Thymus (tissue), 11 donors: ENCODE results near the gene CEP135. TPM values are rescaled to one million over a fixed set of nuclear protein-coding genes. Genes with fewer than 3 reads are reported as not detected.

Experiments used
- DNase-seq, 9 donors: peaks; one replicate each; pipeline ENCODE4 v3.0.0-alpha.2; 2013; ENCODE audit warnings: low spot score in 9 of 9, low read depth in 6 of 9, missing footprints in 1 of 9
- H3K27ac ChIP-seq, 2 donors: one replicate each; pipeline ENCODE4 v1.5.1; 2013; ENCODE audit warnings: control low read depth in 1 of 2, low read depth in 1 of 2, low read length in 1 of 2, mild to moderate bottlenecking in 1 of 2, moderate library complexity in 1 of 2
- H3K27me3 ChIP-seq, 2 donors: one replicate each; pipeline ENCODE4 v1.5.1; 2013; ENCODE audit warnings: low read length in 1 of 2; ENCODE audit not compliant: control insufficient read depth in 2 of 2, insufficient read depth in 1 of 2
- H3K36me3 ChIP-seq, 2 donors: one replicate each; pipeline ENCODE4 v1.5.1; 2013; ENCODE audit warnings: low read length in 1 of 2, mild to moderate bottlenecking in 1 of 2, moderate library complexity in 1 of 2; ENCODE audit not compliant: control insufficient read depth in 2 of 2, insufficient read depth in 2 of 2
- H3K4me1 ChIP-seq, 2 donors: one replicate each; pipeline ENCODE4 v1.5.1; 2013; ENCODE audit warnings: low read length in 2 of 2; ENCODE audit not compliant: control insufficient read depth in 2 of 2, insufficient read depth in 2 of 2
- H3K4me3 ChIP-seq, 2 donors: one replicate each; pipeline ENCODE4 v1.5.1; 2013; ENCODE audit warnings: low read length in 2 of 2, control low read depth in 1 of 2, mild to moderate bottlenecking in 1 of 2
- H3K9me3 ChIP-seq, 2 donors: one replicate each; pipeline ENCODE4 v1.5.1; 2013; ENCODE audit warnings: low read length in 1 of 2, mild to moderate bottlenecking in 1 of 2; ENCODE audit not compliant: control insufficient read depth in 2 of 2, insufficient read depth in 1 of 2
- WGBS: extraction: QIAGEN DNeasy Blood & Tissue Kit; methylation state at CpG from one replicate; pipeline ENCODE4 v1.1.7; 2013; 5-methylcytosine and 5-hydroxymethylcytosine counted together
- polyA plus RNA-seq: library from polyadenylated mRNA; stranded (reverse); fragments of 200-250 nt; gene quantifications from one replicate; pipeline ENCODE4 v1.2.3, GENCODE V29; 2013
- total RNA-seq: library from RNA; stranded (reverse); fragments of 120-200 nt; gene quantifications from one replicate; pipeline ENCODE4 v1.2.4, GENCODE V29; 2013
- donor health status: healthy.

The CEP135 gene
- total and polyA plus RNA-seq, 2 donors = 7.8 to 14.3 TPM

- DNase-seq = no peak
- H3K4me1 ChIP-seq = peaks cover 4 to 9% of the 10 kb centered on the region in 2 donors
- peaks cover 0 to 18% of the 10 kb centered on the region in 2 donors for H3K27me3 ChIP-seq
Measured at GRCh38 chr4:56050625-56051024, 101.9 kb downstream of the CEP135 start.

GRCh38 chr4:56051029-56051709, 102.4 kb downstream of the CEP135 start:
- Histone ChIP-seq H3K4me3 (no peak overlapping the region), H3K4me1 (peaks cover 4 to 9% of the 10 kb centered on the region in 2 donors), H3K36me3 (no peaks in the 10 kb centered on the region), H3K27me3 (peaks cover 0 to 18% of the 10 kb centered on the region in 2 donors), H3K27ac (no peak overlapping the region), H3K9me3 (no peaks in the 10 kb centered on the region)
- WGBS = 95% methylated on average over 7 of the region's 7 CpGs
- DNase-seq = no peak

More at GRCh38 chr4:56050625-56051024, 101.9 kb downstream of the CEP135 start:
- H3K4me3 ChIP-seq = no peak overlapping the region
- no peaks in the 10 kb centered on the region for H3K36me3 ChIP-seq
- H3K9me3 ChIP-seq = no peaks in the 10 kb centered on the region
- 81% methylated on average over 2 of the region's 2 CpGs for WGBS
- no peak overlapping the region for H3K27ac ChIP-seq

- H3K4me3 ChIP-seq = no peak overlapping the region
Measured at GRCh38 chr4:56051710-56052075, 102.9 kb downstream of the CEP135 start.

GRCh38 chr4:56052481-56052880, 103.7 kb downstream of the CEP135 start:
- no peak for DNase-seq
- Histone ChIP-seq H3K4me1 (peaks cover 4 to 9% of the 10 kb centered on the region in 2 donors), H3K4me3 (no peak overlapping the region), H3K9me3 (no peaks in the 10 kb centered on the region), H3K36me3 (no peaks in the 10 kb centered on the region), H3K27ac (no peak overlapping the region), H3K27me3 (peaks cover 0 to 17% of the 10 kb centered on the region in 2 donors)
- 95% methylated on average over 1 of the region's 1 CpG for whole genome bisulfite sequencing

More at GRCh38 chr4:56051710-56052075, 102.9 kb downstream of the CEP135 start:
- WGBS = 97% methylated on average over 1 of the region's 1 CpG
- Histone ChIP-seq H3K36me3 (no peaks in the 10 kb centered on the region), H3K9me3 (no peaks in the 10 kb centered on the region), H3K27me3 (peaks cover 0 to 18% of the 10 kb centered on the region in 2 donors), H3K4me1 (peaks cover 4 to 9% of the 10 kb centered on the region in 2 donors), H3K27ac (no peak overlapping the region)
- no peak for DNase-seq

- H3K27me3 ChIP-seq = peaks cover 0 to 13% of the 10 kb centered on the region in 2 donors
- H3K4me3 ChIP-seq = no peak overlapping the region
- no peak overlapping the region for H3K27ac ChIP-seq
- no peaks in the 10 kb centered on the region for H3K9me3 ChIP-seq
- peaks cover 4 to 9% of the 10 kb centered on the region in 2 donors for H3K4me1 ChIP-seq
- WGBS = 96% methylated on average over 5 of the region's 5 CpGs
- no peak for DNase-seq
- H3K36me3 ChIP-seq = no peaks in the 10 kb centered on the region
Measured at GRCh38 chr4:56052966-56053365, 104.2 kb downstream of the CEP135 start.

GRCh38 chr4:56055027-56055977, 106.6 kb downstream of the CEP135 start:
- DNase-seq = no peak
- Histone ChIP-seq H3K27ac (no peak overlapping the region), H3K4me1 (no peaks in the 10 kb centered on the region), H3K27me3 (no peaks in the 10 kb centered on the region), H3K36me3 (no peaks in the 10 kb centered on the region), H3K9me3 (no peaks in the 10 kb centered on the region), H3K4me3 (no peak overlapping the region)
- WGBS = 80% methylated on average over 8 of the region's 8 CpGs

GRCh38 chr4:56055991-56056390, 107.2 kb downstream of the CEP135 start:
- Histone ChIP-seq H3K9me3 (no peaks in the 10 kb centered on the region), H3K27me3 (no peaks in the 10 kb centered on the region), H3K4me1 (no peaks in the 10 kb centered on the region), H3K36me3 (no peaks in the 10 kb centered on the region), H3K27ac (no peak overlapping the region), H3K4me3 (no peak overlapping the region)
- no peak for DNase-seq
- 89% methylated on average over 1 of the region's 1 CpG for WGBS

GRCh38 chr4:56058555-56058954, 109.8 kb downstream of the CEP135 start:
- H3K27ac ChIP-seq = no peak overlapping the region
- no peaks in the 10 kb centered on the region for H3K27me3 ChIP-seq
- no peaks in the 10 kb centered on the region for H3K9me3 ChIP-seq
- WGBS = 99% methylated on average over 2 of the region's 2 CpGs
- H3K4me3 ChIP-seq = no peak overlapping the region
- H3K36me3 ChIP-seq = no peaks in the 10 kb centered on the region
- DNase-seq = no peak
- H3K4me1 ChIP-seq = no peaks in the 10 kb centered on the region

GRCh38 chr4:56060036-56060435, 111.3 kb downstream of the CEP135 start:
- H3K4me3 ChIP-seq = no peak overlapping the region
- DNase-seq = no peak
- H3K4me1 ChIP-seq = no peaks in the 10 kb centered on the region
- H3K27ac ChIP-seq = no peak overlapping the region
- no peaks in the 10 kb centered on the region for H3K9me3 ChIP-seq
- no peaks in the 10 kb centered on the region for H3K27me3 ChIP-seq
- H3K36me3 ChIP-seq = no peaks in the 10 kb centered on the region
- 97% methylated on average over 7 of the region's 7 CpGs for WGBS
